Cardiac muscle cell (in vitro differentiated cells and primary cell): ENCODE data around the gene TDP1. TPM values are rescaled to one million over a fixed set of nuclear protein-coding genes. Genes with fewer than 3 reads are reported as not detected.
"Not testable (repeated sequence)": the region's sequence is repeated elsewhere in the genome, so short reads cannot be mapped to it uniquely, and the experiment has no call there.

Source experiments
- DNase-seq, 2 donors: peaks; one replicate each; pipeline versions ENCODE4 v3.0.0 to v3.0.0-alpha.2; 2010 to 2017; ENCODE audit warnings: low read depth in 1 of 2, low spot score in 1 of 2
- H3K27ac ChIP-seq: fragments of 200-600 bp; sonication (generic); 2 replicates; pipeline ENCODE4 v1.5.1; 2016
- H3K27me3 ChIP-seq: fragments of 200-600 bp; sonication (generic); 2 replicates; pipeline ENCODE4 v1.6.0; 2016; ENCODE audit warnings: control low read depth
- H3K36me3 ChIP-seq: fragments of 200-600 bp; sonication (generic); 2 replicates; pipeline ENCODE4 v1.5.1; 2016; ENCODE audit warnings: control low read depth
- H3K4me1 ChIP-seq: fragments of 200-600 bp; sonication (generic); 2 replicates; pipeline ENCODE4 v1.8.1; 2017; ENCODE audit warnings: low read depth, mild to moderate bottlenecking, mixed run types
- H3K4me3 ChIP-seq: fragments of 200-600 bp; sonication (generic); 2 replicates; pipeline ENCODE4 v1.5.1; 2016; ENCODE audit warnings: mild to moderate bottlenecking
- H3K9me3 ChIP-seq: fragments of 200-600 bp; sonication (generic); 2 replicates; pipeline ENCODE4 v1.5.1; 2017; ENCODE audit warnings: low read depth, mild to moderate bottlenecking, control low read depth
- polyA plus RNA-seq: library from polyadenylated mRNA; unstranded; fragments of >200 nt; fragmentation: Nextera tagmentation; extraction: Ambion mirVana; gene quantifications from 2 replicates; pipeline ENCODE4 v1.2.1, GENCODE V29; 2016
- total RNA-seq: library from RNA; depleted of rRNA; stranded (reverse); fragments of >200 nt; gene quantifications from 2 replicates; pipeline ENCODE4 v1.2.3, GENCODE V29; 2016
- TF ChIP-seq, protein P1 (sequence below): IDR thresholded peaks from 2 replicates; pipeline ENCODE4 v1.5.1; 2012; ENCODE audit warnings: low read depth, mild to moderate bottlenecking, low read length

TDP1 gene
- total and polyA plus RNA-seq, 2 experiments from 2014 or later, result 26.6 to 35.0 TPM

DNA sequence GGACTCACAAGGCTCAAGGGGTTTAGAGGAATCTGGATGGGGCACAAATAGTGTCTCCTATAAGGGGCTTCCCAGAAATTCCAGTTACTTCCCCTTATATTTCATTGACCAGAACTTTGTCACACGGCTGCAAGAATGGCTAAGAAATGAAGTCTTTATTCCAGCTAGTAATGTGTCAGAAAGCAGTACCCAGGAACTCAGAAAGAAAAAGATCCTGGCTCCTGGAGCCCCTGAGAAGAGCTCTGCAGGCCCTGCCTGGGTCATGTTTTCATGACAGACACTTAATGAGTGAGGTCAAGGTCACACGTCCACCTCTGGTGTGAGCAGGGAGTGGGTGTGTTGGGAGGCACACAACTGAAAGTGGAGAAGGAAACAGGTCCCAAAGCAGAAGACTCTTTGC is 123.8 kb downstream of the TDP1 start:
- no peak overlapping the region for H3K27ac ChIP-seq
- DNase-seq, result peak in 1 of 2 donors; percentile 38
- no peaks in the 10 kb centered on the region for H3K9me3 ChIP-seq
- H3K4me3 ChIP-seq, result no peak overlapping the region
- H3K4me1 ChIP-seq, result peaks cover 5% of the 10 kb centered on the region
- no peaks in the 10 kb centered on the region for H3K27me3 ChIP-seq
- TF ChIP-seq, protein P1, sequence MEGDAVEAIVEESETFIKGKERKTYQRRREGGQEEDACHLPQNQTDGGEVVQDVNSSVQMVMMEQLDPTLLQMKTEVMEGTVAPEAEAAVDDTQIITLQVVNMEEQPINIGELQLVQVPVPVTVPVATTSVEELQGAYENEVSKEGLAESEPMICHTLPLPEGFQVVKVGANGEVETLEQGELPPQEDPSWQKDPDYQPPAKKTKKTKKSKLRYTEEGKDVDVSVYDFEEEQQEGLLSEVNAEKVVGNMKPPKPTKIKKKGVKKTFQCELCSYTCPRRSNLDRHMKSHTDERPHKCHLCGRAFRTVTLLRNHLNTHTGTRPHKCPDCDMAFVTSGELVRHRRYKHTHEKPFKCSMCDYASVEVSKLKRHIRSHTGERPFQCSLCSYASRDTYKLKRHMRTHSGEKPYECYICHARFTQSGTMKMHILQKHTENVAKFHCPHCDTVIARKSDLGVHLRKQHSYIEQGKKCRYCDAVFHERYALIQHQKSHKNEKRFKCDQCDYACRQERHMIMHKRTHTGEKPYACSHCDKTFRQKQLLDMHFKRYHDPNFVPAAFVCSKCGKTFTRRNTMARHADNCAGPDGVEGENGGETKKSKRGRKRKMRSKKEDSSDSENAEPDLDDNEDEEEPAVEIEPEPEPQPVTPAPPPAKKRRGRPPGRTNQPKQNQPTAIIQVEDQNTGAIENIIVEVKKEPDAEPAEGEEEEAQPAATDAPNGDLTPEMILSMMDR, result no peak
- no peaks in the 10 kb centered on the region for H3K36me3 ChIP-seq

GRCh38 chr14:90087433-90087832 is 131.7 kb downstream of the TDP1 start:
- Histone ChIP-seq H3K27ac (no peak overlapping the region), H3K36me3 (no peaks in the 10 kb centered on the region), H3K9me3 (no peaks in the 10 kb centered on the region), H3K27me3 (no peaks in the 10 kb centered on the region), H3K4me3 (no peak overlapping the region), H3K4me1 (no peaks in the 10 kb centered on the region)
- peak in 1 of 2 donors; percentile 94 for DNase-seq
- TF ChIP-seq, protein P1, result no peak

- H3K27ac ChIP-seq, result no peak overlapping the region
- H3K9me3 ChIP-seq, result no peaks in the 10 kb centered on the region
- TF ChIP-seq, protein P1, result no peak
- H3K4me3 ChIP-seq, result no peak overlapping the region
- DNase-seq, result no peak
- H3K4me1 ChIP-seq, result no peaks in the 10 kb centered on the region
- H3K27me3 ChIP-seq, result no peaks in the 10 kb centered on the region
- no peaks in the 10 kb centered on the region for H3K36me3 ChIP-seq
These were observed 132.4 kb downstream of the TDP1 start for GRCh38 chr14:90088176-90088575.

- not testable (repeated sequence) for DNase-seq, H3K4me1 ChIP-seq, H3K27me3 ChIP-seq
These were observed 133.8 kb downstream of the TDP1 start for GRCh38 chr14:90089486-90089885.

DNA sequence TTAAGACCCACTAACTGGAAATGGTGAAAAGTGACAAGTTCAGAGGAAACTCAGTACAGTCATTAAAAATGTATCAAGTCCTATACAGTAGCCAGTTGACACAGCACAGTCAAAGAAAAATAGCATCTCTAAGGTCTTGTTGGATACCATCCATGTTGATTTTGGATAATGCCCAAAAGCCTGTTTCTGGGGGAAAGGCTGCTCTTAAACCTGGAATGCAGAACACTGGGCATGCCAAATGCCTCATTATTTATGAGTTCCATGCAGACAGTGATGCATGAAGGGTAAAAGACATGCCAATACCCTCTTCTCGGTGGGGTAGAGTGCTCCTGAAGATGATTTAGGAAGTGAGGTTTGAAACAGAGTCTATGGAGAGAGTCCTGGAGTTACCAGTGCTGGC is 135.7 kb downstream of the TDP1 start:
- H3K27me3 ChIP-seq, result no peaks in the 10 kb centered on the region
- H3K4me3 ChIP-seq, result no peak overlapping the region
- no peaks in the 10 kb centered on the region for H3K36me3 ChIP-seq
- peak in 1 of 2 donors; percentile 89 for DNase-seq
- TF ChIP-seq, protein P1, result no peak
- H3K9me3 ChIP-seq, result no peaks in the 10 kb centered on the region
- no peaks in the 10 kb centered on the region for H3K4me1 ChIP-seq
- H3K27ac ChIP-seq, result no peak overlapping the region

More at GRCh38 chr14:90089486-90089885, 133.8 kb downstream of the TDP1 start:
- not testable (repeated sequence) for H3K4me3 ChIP-seq, H3K27ac ChIP-seq, H3K36me3 ChIP-seq, H3K9me3 ChIP-seq

GRCh38 chr14:90093942-90094595 is 138.3 kb downstream of the TDP1 start:
- no peaks in the 10 kb centered on the region for H3K36me3 ChIP-seq
- DNase-seq, result peak in 1 of 2 donors; percentile 74
- no peaks in the 10 kb centered on the region for H3K4me1 ChIP-seq
- no peak overlapping the region for H3K27ac ChIP-seq
- no peaks in the 10 kb centered on the region for H3K27me3 ChIP-seq
- H3K4me3 ChIP-seq, result no peak overlapping the region
- no peaks in the 10 kb centered on the region for H3K9me3 ChIP-seq
- TF ChIP-seq, protein P1, result no peak

Other genes with a start within 250 kb of the TDP1 start
- gene EFCAB11, start 1.2 kb upstream of the TDP1 start, total RNA-seq, result 12.3 and 13.1 TPM in 2 replicates
- 14.7 and 20.3 TPM in 2 replicates for gene EFCAB11, start 1.2 kb upstream of the TDP1 start, polyA plus RNA-seq
- 0.48 and 1.3 TPM in 2 replicates for gene KCNK13, start 106.1 kb downstream of the TDP1 start, total RNA-seq
- 1.1 and 1.5 TPM in 2 replicates for gene KCNK13, start 106.1 kb downstream of the TDP1 start, polyA plus RNA-seq